HG03521 (cell line): ENCODE measurements around the gene SPDYE5.

Experiments used
- ATAC-seq: cut with Tn5 transposase; IDR thresholded peaks from one replicate; pipeline ENCODE4 v1.9.1; 2021; ENCODE audit warnings: mild to moderate bottlenecking, moderate library complexity; ENCODE audit not compliant: unreplicated experiment

The SPDYE5 gene

GRCh38 chr7:75536940-75537538 lies 44.9 kb downstream of the SPDYE5 start:
- ATAC-seq: no peak

- ATAC-seq: no peak
These were observed 45.6 kb downstream of the SPDYE5 start for GRCh38 chr7:75537731-75538130.

- no peak for ATAC-seq
These were observed 54.3 kb downstream of the SPDYE5 start for GRCh38 chr7:75546237-75547015.
